Bone marrow (tissue), 2 donors: ENCODE measurements around the gene LRP1-AS.
"Not testable (repeated sequence)": the region's sequence is repeated elsewhere in the genome, so short reads cannot be mapped to it uniquely, and the experiment has no call there.

ENCODE experiments used
- DNase-seq, 2 donors: peaks; one replicate each; lab custom pipeline; 2025; lab: John Stamatoyannopoulos, UW

LRP1-AS gene

DNA sequence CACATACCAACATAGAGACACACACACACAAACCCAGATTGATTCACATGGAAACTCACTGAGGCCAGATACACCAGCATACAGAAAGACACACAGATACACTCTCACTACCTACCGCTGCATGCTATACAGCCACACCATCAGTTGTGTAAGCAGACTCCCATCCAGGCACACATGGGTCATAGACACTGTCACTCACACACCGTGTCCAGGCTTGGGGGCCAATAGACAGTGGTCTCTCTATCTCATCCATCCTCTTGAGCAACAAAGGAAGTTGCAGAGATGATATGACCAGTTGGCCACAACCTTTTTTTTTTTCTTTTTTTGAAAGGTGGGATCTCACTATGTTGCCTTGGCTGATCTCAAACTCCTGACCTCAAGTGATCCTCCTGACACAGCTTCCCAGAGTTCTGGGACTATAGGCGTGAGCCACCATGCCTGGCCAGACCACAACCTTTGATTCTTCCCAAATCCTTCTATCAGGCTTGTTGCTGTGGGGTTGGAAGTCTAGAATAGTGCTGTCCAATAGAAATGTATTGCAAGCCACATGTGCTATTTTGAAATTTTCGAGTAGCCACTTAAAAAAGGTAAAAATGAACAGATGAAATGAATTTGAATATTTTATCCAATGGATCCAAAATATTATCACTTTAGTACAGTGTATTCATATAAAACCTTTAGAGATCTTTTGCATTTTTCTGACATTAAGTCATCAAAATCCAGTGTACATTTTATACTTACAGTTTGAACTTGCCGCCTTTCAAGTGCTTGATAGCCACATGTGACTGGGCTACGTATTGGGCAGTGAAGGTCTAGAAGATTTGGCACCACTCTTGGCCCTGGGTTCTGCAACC is 7.4 kb downstream of the LRP1-AS start:
- no peak for DNase-seq

DNA sequence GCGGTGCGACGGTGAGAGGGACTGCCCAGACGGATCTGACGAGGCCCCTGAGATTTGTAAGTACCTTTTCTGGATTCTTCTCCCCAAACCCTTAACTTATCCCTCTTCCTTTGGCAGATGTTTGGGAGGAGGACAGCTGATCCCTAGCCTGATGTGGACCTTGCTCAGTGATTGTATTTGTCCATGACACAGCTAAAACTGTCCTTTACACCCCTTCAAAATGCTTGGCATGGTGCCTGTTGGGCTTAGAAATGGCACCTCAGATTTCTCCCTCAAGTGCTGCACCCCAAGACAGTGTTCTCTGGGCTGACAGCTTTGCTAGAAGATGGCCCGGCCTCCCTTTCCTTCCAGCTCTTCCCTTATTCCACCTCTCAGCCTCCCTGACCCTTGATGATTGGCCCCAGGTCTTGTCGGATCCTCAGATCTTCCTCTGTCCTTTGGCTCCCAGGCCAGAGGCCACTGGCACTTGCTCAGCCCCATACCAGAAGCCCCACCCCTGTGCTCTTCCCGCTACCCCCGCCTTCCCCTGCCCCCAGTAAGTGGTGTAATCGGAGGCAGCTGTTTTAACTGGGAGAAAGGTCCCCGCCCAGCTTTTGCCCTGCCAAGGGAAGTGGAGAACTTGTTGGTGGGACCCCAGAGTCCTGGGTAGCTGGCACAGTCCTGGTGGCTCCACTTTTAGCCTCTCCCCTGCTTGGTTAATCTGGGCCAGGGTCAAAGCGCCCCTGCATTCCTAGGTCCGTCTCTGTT is 8.7 kb downstream of the LRP1-AS start:
- DNase-seq: no peak

DNA sequence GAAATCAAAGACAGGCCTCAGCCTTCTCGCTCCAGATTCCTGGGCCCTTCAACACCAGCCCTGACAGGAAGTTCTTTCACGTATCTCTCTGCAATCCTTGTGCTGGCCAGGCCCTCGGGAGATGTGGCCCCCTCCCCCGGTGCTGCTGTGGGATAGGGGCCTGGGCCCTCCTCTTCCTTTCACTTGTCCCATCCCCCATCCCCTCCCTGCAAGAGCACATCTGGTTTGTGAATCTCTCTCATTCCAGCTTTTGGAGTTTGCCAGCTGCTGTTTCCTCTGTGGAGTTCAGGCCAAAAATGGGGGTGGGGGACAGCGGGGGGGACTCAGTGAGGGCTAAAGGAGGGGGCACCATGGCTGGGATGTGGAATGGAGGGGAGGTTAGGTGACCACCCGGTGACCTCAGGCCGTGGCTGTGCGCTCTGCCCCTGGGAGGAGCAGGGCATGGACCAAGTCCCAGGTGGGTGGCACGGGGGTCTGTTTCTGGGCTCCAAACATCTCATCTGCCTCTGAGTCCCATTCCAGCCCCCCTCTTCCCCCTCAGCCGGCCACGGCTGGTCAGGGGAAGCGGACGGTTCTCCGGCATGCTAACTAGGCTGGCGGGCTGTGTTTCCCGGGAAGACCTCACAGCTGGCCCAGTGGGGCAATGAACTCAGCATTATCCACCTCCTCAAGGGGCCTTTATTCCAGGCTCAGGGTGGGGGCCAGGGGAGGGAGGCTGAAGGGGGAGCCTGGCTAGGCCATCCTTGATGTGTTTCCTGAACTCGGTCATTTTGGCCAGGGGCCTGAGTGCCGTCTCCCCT is 11.7 kb downstream of the LRP1-AS start:
- no peak for DNase-seq

DNA sequence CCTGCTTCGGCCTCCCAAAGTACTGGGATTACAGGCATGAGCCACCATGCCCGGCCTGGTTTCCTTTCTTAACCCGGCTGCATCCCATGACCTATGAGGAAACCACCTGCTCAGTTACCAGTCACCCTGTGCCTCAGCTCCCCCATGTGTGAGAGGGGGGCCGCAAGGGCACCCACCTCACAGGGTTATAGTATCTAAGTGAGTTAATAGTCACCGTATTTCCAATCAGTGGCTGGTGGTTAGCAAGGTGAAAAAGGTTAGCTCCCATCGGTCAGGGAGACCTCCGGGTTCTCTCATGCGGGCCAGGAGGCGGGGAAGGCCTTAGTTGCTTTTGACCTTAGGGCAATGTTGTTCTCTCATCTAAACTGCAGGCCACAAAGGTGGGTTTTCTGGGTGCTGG is 12.5 kb downstream of the LRP1-AS start:
- DNase-seq: no peak

DNA sequence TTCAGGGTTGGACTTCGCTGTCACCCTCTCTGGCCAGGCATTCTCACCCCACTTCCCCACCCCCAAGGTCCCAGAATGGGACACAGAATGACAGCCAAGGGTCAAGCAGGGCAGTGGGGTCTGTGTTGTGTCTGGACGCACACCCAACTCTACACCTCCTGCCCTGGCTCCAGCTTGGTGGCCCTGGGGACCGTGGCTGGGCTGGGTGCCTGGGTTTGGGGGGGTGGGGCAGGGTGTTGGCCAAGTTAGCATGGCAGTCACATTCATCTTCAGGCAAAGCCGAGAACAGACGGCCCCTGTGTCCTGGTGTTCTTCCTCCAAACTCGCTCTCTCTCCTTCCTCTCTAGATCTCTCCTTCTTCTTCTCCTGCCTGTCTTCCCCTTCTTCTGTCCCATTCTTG is 13.5 kb downstream of the LRP1-AS start:
- DNase-seq: no peak

DNA sequence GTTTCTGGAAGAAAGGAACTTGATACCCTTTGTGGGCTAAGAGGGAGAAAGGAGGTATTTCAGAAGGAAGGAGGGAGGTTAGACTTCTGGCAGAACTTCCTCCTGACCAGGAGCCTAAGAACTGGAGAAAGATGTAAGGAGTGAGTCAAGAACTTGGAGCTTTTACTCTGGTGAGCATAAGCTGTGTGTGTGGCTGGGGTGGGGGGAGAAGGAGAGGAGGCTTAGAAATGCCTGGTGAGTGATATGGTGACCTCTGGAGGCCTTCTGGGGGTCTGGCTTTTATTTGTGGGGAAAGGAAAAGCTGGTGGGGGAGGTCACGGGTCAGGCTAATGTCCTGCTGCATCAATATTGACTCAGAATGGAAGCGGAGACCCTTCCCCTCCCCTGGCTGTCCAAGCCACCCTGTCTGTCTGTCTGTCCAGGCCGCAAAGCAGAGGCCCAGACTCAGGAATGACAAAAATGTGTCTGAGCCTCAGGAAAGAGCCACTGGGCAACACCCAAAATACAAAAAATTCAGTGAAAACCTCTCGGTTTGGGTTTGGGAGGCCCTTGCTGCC is 14.3 kb downstream of the LRP1-AS start:
- DNase-seq: no peak

DNA sequence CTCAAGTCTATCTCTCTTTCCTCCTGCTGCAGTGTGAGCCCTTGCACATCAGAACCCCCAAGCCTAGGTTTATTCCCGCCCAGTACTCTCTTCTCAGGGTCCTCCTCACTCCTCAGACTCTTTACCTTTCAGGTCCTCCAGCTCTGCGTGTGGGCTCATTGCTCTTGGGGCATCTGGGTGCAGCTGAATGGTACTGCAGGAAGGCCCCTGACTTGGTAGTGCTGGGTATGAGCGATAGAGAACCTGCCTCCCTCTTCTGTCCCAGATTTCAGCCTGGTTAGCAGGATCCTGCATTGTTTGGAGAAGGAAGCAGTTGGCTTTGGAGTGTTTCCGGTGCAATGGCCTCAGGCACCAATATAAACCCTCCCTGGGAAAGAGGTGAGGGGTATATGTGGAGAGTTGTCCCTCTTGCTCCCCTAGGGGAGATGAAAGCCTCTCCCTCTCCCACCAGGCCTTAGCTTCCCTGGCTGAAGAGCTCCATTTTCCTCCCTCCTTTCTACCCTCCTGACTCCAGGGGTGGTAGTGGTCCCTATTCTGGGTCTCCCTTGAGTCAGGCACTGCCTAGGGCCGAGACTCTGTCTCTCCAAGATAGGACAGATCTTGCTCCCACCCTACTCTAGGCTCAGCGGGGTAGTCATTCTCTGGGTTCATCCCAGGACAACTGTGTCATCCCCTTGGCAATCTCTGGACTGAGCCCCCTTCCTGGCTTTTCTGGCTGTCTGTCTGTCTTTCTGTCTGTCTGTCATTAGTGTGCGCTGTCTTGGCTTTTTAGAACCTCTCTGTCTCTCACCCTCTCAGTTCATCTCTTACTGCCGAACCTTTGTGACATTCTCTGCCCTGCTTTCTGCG is 15.3 kb downstream of the LRP1-AS start:
- no peak for DNase-seq

DNA sequence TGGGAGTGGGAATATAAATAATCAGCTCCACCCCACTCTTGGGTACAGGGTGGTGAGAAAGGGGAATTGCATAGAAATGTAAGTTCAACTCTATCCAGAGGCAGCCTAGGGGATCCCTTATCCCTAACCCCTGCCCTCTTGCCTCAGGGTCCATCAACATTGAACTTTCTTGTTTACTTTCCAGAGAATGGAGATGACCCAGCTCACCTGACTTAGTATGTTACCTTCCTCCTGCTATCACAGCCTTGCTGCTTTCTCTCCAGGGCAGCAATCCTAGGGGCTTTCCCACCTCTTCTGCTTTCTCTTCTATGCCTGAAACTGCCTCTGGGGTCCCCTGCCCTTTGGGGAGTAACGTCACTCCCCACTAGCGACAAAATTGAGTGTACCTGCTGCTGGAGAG is 16.5 kb downstream of the LRP1-AS start:
- no peak for DNase-seq

DNA sequence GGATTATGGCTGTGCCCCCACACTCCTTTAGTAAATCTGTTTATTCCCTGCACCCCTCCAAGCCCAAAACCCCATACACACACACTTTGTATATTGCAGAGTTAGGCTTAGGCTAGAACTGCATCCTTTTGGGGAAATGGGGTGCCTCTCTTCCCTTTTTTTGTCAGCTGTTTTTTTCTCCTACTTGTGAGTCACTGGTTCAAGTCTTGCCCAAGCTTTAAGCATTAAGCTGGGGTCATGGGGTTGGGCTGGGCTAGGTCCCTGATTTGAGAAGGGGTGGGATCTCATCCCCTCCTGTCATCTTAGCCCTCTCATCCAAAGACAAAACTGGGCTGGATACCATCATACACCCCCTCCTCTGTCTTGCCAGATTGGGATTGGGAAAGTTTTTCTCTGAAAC is 17.5 kb downstream of the LRP1-AS start:
- DNase-seq: peak; percentile 21 to 29

DNA sequence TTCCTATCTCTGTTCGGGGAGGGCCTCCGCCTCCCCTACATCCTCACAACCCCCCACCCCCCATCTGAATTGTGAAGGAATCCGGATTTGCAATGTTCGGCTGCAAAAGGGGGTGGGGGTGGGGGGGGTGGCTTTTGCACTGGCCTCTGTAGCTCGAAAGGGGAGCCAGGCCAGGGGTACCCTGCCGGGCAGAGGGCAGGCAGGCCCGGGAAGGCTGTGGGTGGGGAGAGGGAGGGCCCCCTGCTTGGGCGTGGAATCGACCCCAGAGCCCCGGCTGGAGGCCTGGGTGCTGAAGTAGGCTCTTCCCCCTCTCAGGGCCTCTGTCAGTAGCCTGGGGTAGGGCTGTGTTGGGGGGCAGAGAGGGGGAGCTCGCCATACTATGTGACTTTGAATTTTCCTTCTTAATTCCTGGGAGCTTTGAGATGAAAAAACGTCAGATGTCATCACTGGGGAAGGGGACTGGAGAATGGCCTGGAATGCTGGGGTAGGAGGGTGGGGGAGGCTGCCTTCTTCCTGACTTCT is 18.0 kb downstream of the LRP1-AS start:
- DNase-seq: no peak

DNA sequence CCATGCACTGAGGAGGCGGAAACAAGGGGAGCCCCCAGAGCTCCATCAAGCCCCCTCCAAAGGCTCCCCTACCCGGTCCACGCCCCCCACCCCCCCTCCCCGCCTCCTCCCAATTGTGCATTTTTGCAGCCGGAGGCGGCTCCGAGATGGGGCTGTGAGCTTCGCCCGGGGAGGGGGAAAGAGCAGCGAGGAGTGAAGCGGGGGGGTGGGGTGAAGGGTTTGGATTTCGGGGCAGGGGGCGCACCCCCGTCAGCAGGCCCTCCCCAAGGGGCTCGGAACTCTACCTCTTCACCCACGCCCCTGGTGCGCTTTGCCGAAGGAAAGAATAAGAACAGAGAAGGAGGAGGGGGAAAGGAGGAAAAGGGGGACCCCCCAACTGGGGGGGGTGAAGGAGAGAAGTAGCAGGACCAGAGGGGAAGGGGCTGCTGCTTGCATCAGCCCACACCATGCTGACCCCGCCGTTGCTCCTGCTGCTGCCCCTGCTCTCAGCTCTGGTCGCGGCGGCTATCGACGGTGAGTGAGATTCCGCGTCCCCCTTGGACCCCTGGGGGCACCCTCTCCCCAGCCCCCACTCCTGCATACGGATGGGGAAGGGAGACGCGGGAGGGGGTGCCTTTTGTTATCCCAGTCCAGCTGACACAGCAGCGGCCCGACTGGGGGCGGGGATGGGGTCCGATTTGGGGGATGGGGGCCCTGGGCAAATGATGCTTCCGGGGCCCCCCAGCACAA is 18.7 kb downstream of the LRP1-AS start:
- DNase-seq: no peak

DNA sequence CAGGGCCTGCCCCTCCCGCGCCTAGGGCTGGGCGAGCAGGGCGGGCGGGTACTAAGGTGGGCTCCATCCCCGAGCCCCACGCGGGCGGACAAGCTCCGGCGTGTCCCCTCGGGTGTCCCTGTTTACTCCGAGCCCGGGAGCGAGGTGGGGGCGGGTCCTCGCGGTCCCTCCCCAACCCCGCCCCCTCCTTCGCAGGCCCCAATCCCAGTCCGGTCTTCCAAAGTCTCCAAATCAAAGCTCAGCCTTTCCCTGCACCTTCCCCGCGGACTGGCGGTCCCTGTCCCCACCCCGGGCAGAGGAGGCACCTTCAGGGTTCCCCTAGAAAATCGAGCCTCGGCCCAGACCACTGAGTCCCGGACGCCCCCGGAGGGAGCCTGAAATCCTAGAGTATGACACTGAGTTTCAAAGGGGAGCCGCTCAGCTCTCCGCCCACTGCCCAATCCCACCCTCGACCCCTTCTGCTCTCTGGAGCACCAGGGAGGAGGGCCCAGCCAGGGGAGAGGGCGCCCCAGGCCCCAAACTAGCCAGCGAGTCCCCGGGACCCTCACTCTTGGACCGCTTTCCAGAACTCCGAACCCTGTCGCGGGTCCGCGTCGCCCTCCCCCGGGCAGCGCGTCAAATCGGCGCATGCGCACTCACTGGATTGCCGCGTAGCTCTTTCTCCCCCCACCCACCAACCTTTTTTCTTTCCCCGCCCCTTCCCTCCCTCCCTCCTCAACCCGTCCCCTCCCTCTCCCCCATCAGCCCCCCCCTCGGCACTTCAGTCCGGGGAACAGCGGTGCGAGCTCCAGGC is 19.5 kb downstream of the LRP1-AS start, which contains the start of gene LRP1:
Gene LRP1 (plus strand): TSS at position 758 of the 793 bp plus-strand sequence. CDS start 482 bp downstream, outside the sequence.
- peak in 1 of 2 donors; percentile 56 for DNase-seq

DNA sequence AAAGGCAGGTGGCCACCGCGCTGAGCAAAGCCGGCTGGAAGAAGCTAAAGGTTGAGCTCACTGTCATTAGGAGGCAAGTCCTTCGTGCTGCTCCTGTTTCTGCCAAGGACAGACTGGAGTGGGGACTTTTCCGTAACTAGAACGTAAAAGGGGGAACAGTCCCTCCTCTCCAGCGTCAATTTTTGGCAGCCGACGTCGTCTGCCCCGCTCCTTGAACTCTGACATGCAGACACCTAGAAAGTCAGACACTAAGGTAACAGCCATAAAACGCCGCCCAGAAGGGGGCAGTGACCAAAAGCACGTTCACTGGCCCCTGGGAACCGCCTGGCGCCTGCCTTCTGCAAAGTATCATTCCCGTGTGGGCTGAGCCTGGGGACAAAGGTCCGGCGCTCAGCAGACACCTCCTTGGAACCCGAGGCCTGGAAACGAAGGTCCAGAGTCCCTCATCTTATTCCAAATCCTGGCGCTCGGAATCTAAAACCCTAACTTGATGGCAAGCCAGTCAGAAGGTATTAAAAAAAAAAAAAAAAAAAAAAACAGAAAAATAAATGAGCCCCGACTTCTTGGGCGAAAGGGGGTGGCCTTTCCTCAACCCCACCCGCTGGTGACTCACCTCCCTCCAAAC is 20.2 kb downstream of the LRP1-AS start:
- peak; percentile 8 to 13 for DNase-seq

DNA sequence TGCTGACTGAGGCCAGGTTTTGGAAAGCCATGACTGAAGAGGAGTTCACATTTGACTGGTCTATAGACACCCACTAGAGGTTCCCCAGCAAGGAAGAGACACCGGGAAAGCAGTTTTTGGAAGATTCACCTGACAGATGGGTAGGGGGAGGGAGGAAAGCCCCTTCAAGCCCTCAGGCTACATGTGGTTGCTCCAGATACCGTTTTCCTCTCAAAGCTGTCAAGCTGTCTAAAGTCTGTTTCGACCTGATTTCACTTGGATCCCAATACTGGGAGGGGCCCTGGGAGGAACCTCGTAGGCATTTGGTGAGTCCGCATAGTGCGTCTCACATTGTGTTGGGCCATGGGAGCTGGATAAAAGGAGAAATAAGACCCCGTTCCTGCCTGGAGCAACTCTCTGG is 20.9 kb downstream of the LRP1-AS start:
- DNase-seq: no peak

DNA sequence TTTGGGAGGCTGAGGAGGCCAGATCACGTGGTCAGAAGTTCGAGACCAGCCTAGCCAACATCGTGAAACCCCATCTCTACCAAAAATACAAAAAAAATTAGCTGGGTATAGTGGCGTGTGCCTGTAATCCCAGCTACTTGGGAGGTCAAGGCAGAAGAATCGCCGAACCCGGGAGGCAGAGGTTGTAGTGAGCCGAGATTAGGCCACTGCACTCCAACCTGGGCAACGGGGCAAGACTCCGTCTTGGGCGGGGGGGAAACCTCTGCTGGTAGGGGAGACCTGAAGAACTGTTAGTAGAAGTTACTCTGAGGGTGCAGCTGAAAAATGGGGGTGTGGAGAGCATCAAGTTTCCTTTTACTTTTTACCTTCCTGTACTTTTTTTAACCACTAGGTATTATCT is 21.4 kb downstream of the LRP1-AS start:
- DNase-seq: no peak

DNA sequence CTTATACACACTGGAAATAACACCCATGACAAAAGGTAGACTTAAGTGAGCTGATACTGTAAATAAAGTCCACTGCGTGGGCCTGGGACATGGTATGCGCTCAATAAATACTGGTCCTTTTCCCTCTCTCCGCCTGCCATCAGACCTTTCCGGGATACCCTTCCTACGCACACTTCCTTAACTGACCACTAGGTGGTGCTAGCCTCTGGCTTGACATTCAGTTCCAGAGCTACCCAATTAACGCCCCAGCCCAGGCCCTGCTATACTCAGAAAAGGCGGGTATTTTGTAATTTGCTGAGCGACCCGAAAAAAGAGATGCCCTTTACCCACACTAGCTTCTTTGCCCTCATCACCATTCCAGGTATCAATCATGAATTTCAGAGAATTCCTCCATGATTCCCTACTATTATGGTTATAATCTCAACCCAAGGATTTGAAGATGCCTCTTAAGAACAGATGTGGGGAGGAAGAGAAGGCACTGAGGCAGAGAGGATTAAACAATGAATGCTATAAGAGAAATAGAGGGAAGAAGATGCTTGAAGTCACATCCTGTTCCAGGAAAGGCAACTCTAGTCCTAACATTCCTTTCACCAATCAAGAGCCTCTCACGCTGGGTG is 23.1 kb downstream of the LRP1-AS start:
- DNase-seq: peak; percentile 8 to 59

DNA sequence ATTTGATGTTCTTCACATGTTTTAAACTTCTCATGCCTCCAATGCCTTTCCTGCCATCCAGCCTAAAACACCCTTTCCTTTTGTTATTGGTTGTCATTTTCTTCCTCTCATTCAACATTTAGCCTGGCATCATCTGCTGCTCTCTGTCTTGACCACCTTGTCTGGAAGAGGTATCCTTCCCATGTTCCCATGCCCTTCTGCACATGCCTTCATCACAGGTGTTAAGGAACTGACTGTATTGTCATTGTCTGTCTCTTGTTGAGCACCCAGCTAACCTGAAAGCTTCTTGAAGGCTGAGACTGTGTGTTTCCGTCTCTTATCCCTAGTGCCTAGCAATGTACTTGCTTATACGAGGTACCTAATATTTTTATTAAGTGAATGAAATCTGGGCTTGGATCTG is 23.6 kb downstream of the LRP1-AS start:
- no peak for DNase-seq

DNA sequence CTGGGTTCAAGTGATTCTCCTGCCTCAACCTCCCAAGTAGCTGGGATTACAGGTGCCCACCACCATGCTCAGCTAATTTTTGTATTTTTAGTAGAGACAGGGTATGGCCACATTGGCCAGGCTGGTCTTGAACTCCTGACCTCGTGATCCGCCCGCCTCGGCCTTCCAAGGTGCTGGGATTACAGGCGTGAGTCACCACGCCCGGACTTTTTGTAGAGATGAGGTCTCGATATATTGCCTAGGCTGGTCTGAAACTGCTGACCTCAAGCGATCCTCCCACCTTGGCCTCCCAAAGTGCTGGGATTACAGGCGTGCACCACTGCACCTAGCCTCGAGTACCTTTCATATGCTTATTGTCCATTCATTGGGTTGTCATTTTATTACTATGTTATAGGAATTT is 26.7 kb downstream of the LRP1-AS start:
- DNase-seq: not testable (repeated sequence)
